Adrenal gland (tissue), 12 donors: ENCODE data around the gene NSL1. TPM values are rescaled to one million over a fixed set of nuclear protein-coding genes. Genes with fewer than 3 reads are reported as not detected.

Experiments
- DNase-seq, 7 donors: peaks; one replicate each; pipeline ENCODE4 v3.0.0-alpha.2; 2019 to 2020
- H3K27ac ChIP-seq, 5 donors: fragments of 200-600 bp; sonication (generic) in 4 of 5; 1 replicate in 3 of 5; 2 replicates in 2 of 5; pipeline versions ENCODE4 v1.5.1 to v1.8.0; 2016 to 2020; ENCODE audit warnings: mild to moderate bottlenecking in 1 of 5
- H3K27me3 ChIP-seq: fragments of 200-600 bp; 2 replicates; pipeline ENCODE4 v1.8.0; 2021
- H3K36me3 ChIP-seq, 2 donors: fragments of 200-600 bp; replicated peaks in 1 of 2; 1 replicate in 1 of 2; 2 replicates in 1 of 2; pipeline versions ENCODE4 v1.5.1 to v1.8.0; 2018 to 2022
- H3K4me1 ChIP-seq, 2 donors: fragments of 200-600 bp; replicated peaks in 1 of 2; 1 replicate in 1 of 2; 2 replicates in 1 of 2; pipeline versions ENCODE4 v1.5.1 to v1.8.0; 2018 to 2021
- H3K4me3 ChIP-seq, 4 donors: fragments of 200-600 bp; sonication (generic) in 3 of 4; one replicate each; pipeline ENCODE4 v1.5.1; 2016 to 2018
- H3K9me3 ChIP-seq, 3 donors: fragments of 200-600 bp; sonication (generic) in 1 of 3; replicated peaks in 1 of 3; 1 replicate in 2 of 3; 2 replicates in 1 of 3; pipeline versions ENCODE4 v1.5.1 to v1.8.0; 2016 to 2021
- POLR2A ChIP-seq, 2 donors: fragments of 450-650 bp; IDR thresholded peaks; one replicate each; pipeline ENCODE4 v1.6.1; 2017; ENCODE audit warnings: antibody characterized with exemption in 2 of 2, mild to moderate bottlenecking in 2 of 2, moderate library complexity in 1 of 2
- WGBS, 4 donors: extraction: QIAGEN DNeasy Blood & Tissue Kit in 2 of 4; methylation state at CpG; one replicate each; pipeline versions ENCODE4 v1.1.5 to v1.1.7; 2013 to 2017; 5-methylcytosine and 5-hydroxymethylcytosine counted together
- intact Hi-C, 2 donors: fragments of 100-400 bp; cut with DNase I; formaldehyde crosslinking; loops; one replicate each; pipeline versions ENCODE4 v1.14.1 to v1.15.0; 2022 to 2023
- polyA plus RNA-seq, 3 donors: library from polyadenylated mRNA; stranded (reverse); fragments of 200-250 nt in 2 of 3; fragments of 350-450 nt in 1 of 3; fragmentation: Illumina TruSeq in 1 of 3; extraction: RNeasy Lipid Tissue Mini Kit (QIAGEN cat#74804) in 1 of 3; gene quantifications; one replicate each; pipeline ENCODE4 v1.2.3, GENCODE V29; 2013 to 2014
- total RNA-seq, 9 donors: library from RNA; depleted of rRNA in 4 of 9; stranded (reverse); fragments of >200 nt in 4 of 9; fragments of 120-200 nt in 1 of 9; fragmentation: NEBNext Ultra II Directional in 1 of 9; extraction: Animal tissue kit (Norgen Biotek cat#: 25700) in 1 of 9; gene quantifications; one replicate each; pipeline versions ENCODE4 v1.1.0 to v1.2.4, GENCODE V29; 2013 to 2023
- TF ChIP-seq, protein P1 (sequence below), 6 experiments: fragments of 450-650 bp in 4 of 6; fragments of 200-600 bp in 2 of 6; sonication (generic) in 1 of 6; IDR thresholded peaks; 1 replicate in 5 of 6; 2 replicates in 1 of 6; pipeline versions ENCODE4 v1.5.1 to v1.8.0; 2016 to 2021; ENCODE audit warnings: antibody characterized with exemption in 6 of 6, mild to moderate bottlenecking in 2 of 6, moderate library complexity in 1 of 6
- donor health status: healthy with polysubstance abuse.
- donor health status: Bipolar disorder and iron deficiency.
- donor health status: DM: yes; HTN: yes; CAD: no.
- donor health status: DM: no; HTN: no; CAD: no.
- donor health status: DM: no; HTN: no; CAD: no.
- donor health status: DM: yes; HTN: yes; CAD: no.

The NSL1 gene
- total and polyA plus RNA-seq, 12 donors, result 10.6 to 90.9 (median 29.8) TPM

DNA sequence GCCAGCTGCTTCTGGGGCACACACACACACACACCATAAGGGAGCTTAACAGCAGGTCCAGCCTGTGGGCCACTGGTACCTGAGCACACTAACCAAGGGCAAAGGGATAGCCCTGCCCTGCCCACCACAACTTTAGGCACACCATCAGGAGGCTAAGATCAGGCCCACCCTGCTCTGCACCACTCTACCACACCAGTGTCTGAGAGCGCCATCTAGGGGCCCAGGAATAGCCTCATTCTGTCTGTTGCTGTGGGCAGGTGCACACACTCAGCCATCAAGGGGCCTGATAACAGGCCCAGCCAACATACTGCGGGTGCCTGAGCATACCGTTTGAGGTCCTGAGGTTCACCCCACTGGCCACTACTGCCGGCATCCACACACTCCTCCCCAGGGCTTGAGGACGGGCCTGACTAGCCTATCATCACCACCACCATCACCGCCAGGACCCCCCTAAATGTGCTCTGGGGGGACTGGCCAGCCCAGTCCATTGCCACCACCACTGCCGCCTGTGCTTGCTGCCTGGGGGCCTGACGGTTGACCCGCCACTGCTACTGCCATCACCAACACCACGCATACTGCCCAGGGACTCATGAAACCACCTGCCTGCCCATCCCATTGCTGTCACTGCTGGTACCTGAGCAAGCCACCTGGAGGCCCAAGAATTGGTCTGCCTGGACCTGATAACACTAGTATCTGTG lies 31.3 kb downstream of the NSL1 start:
- intact Hi-C loops, result no loop called here

DNA sequence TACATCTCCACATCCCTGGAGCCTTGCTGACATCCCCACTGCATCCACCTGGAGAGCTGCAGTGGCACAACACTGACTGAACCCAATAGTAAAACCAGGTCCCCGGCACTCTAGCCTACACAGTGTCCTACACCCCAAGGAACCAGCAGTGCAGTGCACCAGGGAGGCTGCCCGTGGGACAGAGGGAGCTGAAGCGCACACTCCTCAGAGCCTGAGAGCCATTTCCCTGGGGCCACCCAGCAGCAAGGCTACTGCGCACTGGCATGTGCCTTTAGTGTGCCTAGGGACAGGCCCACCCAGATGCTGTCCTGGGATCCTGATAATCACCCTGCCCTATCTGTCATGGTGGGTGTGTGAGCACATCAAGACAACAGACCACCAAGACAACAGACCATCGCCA lies 31.9 kb downstream of the NSL1 start:
- H3K4me1 ChIP-seq, result no peaks in the 10 kb centered on the region
- DNase-seq, result no peak
- WGBS, 4 donors, result 93 to 100% (median 98%) methylated on average over 2 to 5 of the region's 5 CpGs
- H3K4me3 ChIP-seq, result no peak overlapping the region
- TF ChIP-seq POLR2A (IDR thresholded peaks at IDR 0.05), result no peak
- TF ChIP-seq, protein P1, sequence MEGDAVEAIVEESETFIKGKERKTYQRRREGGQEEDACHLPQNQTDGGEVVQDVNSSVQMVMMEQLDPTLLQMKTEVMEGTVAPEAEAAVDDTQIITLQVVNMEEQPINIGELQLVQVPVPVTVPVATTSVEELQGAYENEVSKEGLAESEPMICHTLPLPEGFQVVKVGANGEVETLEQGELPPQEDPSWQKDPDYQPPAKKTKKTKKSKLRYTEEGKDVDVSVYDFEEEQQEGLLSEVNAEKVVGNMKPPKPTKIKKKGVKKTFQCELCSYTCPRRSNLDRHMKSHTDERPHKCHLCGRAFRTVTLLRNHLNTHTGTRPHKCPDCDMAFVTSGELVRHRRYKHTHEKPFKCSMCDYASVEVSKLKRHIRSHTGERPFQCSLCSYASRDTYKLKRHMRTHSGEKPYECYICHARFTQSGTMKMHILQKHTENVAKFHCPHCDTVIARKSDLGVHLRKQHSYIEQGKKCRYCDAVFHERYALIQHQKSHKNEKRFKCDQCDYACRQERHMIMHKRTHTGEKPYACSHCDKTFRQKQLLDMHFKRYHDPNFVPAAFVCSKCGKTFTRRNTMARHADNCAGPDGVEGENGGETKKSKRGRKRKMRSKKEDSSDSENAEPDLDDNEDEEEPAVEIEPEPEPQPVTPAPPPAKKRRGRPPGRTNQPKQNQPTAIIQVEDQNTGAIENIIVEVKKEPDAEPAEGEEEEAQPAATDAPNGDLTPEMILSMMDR (IDR thresholded peaks at IDR 0.05), result no peak
- no peaks in the 10 kb centered on the region for H3K9me3 ChIP-seq
- H3K27ac ChIP-seq, result no peak overlapping the region
- H3K36me3 ChIP-seq, result no peaks in the 10 kb centered on the region
- intact Hi-C loops, result no loop called here
- no peaks in the 10 kb centered on the region for H3K27me3 ChIP-seq

More for the DNA sequence above, 31.3 kb downstream of the NSL1 start:
- H3K36me3 ChIP-seq, result no peaks in the 10 kb centered on the region
- TF ChIP-seq, protein P1 (IDR thresholded peaks at IDR 0.05), result no peak
- no peak for TF ChIP-seq POLR2A (IDR thresholded peaks at IDR 0.05)
- H3K4me1 ChIP-seq, result no peaks in the 10 kb centered on the region
- H3K27ac ChIP-seq, result no peak overlapping the region
- no peaks in the 10 kb centered on the region for H3K9me3 ChIP-seq
- H3K27me3 ChIP-seq, result no peaks in the 10 kb centered on the region
- no peak for DNase-seq
- H3K4me3 ChIP-seq, result no peak overlapping the region
- WGBS, 4 donors, result 96 to 100% (median 98%) methylated on average over 2 to 10 of the region's 10 CpGs

DNA sequence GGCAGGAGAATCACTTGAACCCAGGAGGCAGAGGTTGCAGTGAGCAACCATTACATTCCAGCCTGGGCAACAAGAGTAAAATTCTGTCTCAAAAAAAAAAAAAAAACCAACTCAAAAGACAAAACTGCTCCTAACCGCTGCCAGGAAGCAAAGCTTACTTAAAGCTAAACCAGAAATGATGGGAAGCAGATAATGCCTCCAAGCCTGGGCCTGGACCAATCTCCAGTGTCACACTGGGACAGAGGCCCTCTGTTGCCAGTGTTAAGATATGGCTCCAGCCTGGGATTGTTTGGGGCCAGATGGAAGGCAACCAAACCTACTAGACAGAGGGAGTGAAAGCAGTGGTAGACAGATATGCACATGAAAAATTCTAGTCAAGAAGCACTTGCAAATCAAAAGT lies 36.9 kb downstream of the NSL1 start:
- no peaks in the 10 kb centered on the region for H3K36me3 ChIP-seq
- TF ChIP-seq POLR2A (IDR thresholded peaks at IDR 0.05), result no peak
- TF ChIP-seq, protein P1 (IDR thresholded peaks at IDR 0.05), result no peak
- H3K4me3 ChIP-seq, result no peak overlapping the region
- H3K27me3 ChIP-seq, result no peaks in the 10 kb centered on the region
- 74 to 88% (median 78%) methylated on average over 1 of the region's 1 CpG for WGBS, 4 donors
- H3K9me3 ChIP-seq, result no peaks in the 10 kb centered on the region
- intact Hi-C loops, result no loop called here
- H3K27ac ChIP-seq, result no peak overlapping the region
- peaks cover 4 to 23% of the 10 kb centered on the region in 2 donors for H3K4me1 ChIP-seq
- no peak for DNase-seq

DNA sequence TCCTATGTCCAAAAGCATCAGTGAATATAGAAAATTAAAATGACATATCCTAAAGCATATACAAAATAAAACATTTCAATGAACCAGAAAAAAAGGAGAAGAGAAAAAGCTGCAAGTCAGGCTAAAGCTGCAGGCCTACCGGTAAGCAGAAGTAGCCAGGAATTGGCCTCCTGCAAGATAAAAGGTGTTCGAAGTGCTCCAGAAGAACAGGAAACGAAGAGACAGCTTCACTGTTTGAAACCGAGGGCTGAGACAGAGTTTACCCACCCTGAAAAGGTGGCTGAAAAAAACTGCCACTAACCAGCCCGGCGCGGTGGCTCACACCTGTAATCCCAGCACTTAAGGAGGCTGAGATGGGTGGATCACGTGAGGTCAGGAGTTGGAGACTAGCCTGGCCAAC lies 37.4 kb downstream of the NSL1 start:
- whole genome bisulfite sequencing, 4 donors, result 67 to 85% (median 77%) methylated on average over 8 of the region's 8 CpGs
- TF ChIP-seq, protein P1 (IDR thresholded peaks at IDR 0.05), result no peak
- no peak for TF ChIP-seq POLR2A (IDR thresholded peaks at IDR 0.05)
- intact Hi-C loops, result no loop called here

More for the DNA sequence above, 37.4 kb downstream of the NSL1 start:
- Histone ChIP-seq H3K9me3 (no peaks in the 10 kb centered on the region), H3K4me3 (no peak overlapping the region), H3K4me1 (peaks cover 4 to 24% of the 10 kb centered on the region in 2 donors), H3K36me3 (no peaks in the 10 kb centered on the region), H3K27me3 (no peaks in the 10 kb centered on the region), H3K27ac (no peak overlapping the region)
- no peak for DNase-seq
